Osteocyte (in vitro differentiated cells): ENCODE measurements around the gene MEF2C. TPM values are rescaled to one million over a fixed set of nuclear protein-coding genes. Genes with fewer than 3 reads are reported as not detected.
"Not testable (repeated sequence)": the region's sequence is repeated elsewhere in the genome, so short reads cannot be mapped to it uniquely, and the experiment has no call there.

ENCODE experiments used
- DNase-seq: peaks from one replicate; pipeline ENCODE4 v3.0.0; 2021; ENCODE audit warnings: mixed read lengths; ENCODE audit not compliant: unreplicated experiment; ENCODE audit errors: extremely low spot score
- H3K27ac Mint-ChIP-seq: one replicate; pipeline ENCODE4 v1.8.0; 2021; ENCODE audit warnings: mild to moderate bottlenecking, mixed read lengths; ENCODE audit not compliant: unreplicated experiment
- H3K27me3 Mint-ChIP-seq: one replicate; pipeline ENCODE4 v1.8.0; 2021; ENCODE audit warnings: mixed read lengths; ENCODE audit not compliant: unreplicated experiment
- H3K36me3 Mint-ChIP-seq: one replicate; pipeline ENCODE4 v1.8.0; 2021; ENCODE audit warnings: mixed read lengths; ENCODE audit not compliant: unreplicated experiment
- H3K4me1 Mint-ChIP-seq: one replicate; pipeline ENCODE4 v1.8.0; 2021; ENCODE audit warnings: mixed read lengths; ENCODE audit not compliant: unreplicated experiment
- H3K4me3 Mint-ChIP-seq: one replicate; pipeline ENCODE4 v1.8.0; 2021; ENCODE audit warnings: mild to moderate bottlenecking, moderate library complexity, mixed read lengths; ENCODE audit not compliant: unreplicated experiment
- H3K9me3 Mint-ChIP-seq: one replicate; pipeline ENCODE4 v1.8.0; 2021; ENCODE audit warnings: mixed read lengths; ENCODE audit not compliant: unreplicated experiment
- total RNA-seq: library from RNA; stranded (reverse); gene quantifications from 2 replicates; pipeline ENCODE4 v1.2.1, GENCODE V29; 2021
- TF ChIP-seq, protein P1 (sequence below): fragments of 200-600 bp; sonication (generic); IDR thresholded peaks from 2 replicates; pipeline ENCODE4 v1.5.0; 2021; ENCODE audit warnings: antibody characterized with exemption, mild to moderate bottlenecking, moderate library complexity

Gene MEF2C
- total RNA-seq, 1 donor from 2014 or later = 9.4 TPM

DNA sequence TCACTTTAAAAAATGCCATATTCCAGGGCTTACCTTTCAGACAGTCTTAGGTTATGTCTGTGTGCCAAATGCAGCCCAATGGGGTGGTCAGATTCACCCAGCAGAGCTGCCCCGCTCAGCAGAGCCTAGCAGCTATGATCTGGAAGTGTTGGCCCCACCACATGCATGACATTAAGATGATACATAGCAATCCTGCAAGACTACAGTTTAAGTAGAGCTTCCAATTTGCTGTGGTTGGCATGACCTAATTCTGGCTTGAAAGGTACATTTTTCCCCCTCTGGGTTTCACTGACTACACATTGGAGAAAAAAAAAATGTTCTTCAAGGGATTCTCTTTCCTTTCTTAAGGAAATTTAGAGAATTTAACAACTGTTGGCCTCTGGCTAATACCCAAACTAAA is 22.5 kb downstream of the MEF2C start:
- no peak overlapping the region for H3K27ac Mint-ChIP-seq
- TF ChIP-seq, protein P1, sequence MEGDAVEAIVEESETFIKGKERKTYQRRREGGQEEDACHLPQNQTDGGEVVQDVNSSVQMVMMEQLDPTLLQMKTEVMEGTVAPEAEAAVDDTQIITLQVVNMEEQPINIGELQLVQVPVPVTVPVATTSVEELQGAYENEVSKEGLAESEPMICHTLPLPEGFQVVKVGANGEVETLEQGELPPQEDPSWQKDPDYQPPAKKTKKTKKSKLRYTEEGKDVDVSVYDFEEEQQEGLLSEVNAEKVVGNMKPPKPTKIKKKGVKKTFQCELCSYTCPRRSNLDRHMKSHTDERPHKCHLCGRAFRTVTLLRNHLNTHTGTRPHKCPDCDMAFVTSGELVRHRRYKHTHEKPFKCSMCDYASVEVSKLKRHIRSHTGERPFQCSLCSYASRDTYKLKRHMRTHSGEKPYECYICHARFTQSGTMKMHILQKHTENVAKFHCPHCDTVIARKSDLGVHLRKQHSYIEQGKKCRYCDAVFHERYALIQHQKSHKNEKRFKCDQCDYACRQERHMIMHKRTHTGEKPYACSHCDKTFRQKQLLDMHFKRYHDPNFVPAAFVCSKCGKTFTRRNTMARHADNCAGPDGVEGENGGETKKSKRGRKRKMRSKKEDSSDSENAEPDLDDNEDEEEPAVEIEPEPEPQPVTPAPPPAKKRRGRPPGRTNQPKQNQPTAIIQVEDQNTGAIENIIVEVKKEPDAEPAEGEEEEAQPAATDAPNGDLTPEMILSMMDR = no peak
- no peaks in the 10 kb centered on the region for H3K27me3 Mint-ChIP-seq
- H3K4me3 Mint-ChIP-seq = no peak overlapping the region
- H3K4me1 Mint-ChIP-seq = no peaks in the 10 kb centered on the region
- DNase-seq = no peak
- H3K9me3 Mint-ChIP-seq = no peaks in the 10 kb centered on the region
- H3K36me3 Mint-ChIP-seq = peaks cover 3% of the 10 kb centered on the region

DNA sequence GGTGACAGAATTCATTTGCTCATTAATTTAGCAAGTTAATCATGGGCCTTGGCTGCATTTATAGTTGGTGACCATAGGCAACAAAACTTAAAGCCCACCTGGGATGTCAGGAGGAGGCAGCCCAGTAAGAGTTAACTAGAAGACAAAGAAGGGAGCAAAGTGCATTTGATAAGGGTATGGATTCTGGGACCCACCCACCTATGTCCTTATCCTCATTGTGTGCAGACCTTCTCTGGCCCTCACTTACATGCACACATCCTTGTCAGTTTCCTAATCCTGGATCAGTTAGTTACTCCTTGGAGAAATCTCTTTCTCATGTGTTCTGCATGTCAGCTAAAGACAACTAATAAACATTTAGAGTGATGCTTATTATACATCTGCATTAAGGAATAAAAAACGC is 24.6 kb downstream of the MEF2C start:
- H3K4me1 Mint-ChIP-seq = no peaks in the 10 kb centered on the region
- no peak overlapping the region for H3K27ac Mint-ChIP-seq
- TF ChIP-seq, protein P1 = no peak
- H3K4me3 Mint-ChIP-seq = no peak overlapping the region
- H3K9me3 Mint-ChIP-seq = no peaks in the 10 kb centered on the region
- DNase-seq = no peak
- H3K27me3 Mint-ChIP-seq = no peaks in the 10 kb centered on the region
- peaks cover 3% of the 10 kb centered on the region for H3K36me3 Mint-ChIP-seq

DNA sequence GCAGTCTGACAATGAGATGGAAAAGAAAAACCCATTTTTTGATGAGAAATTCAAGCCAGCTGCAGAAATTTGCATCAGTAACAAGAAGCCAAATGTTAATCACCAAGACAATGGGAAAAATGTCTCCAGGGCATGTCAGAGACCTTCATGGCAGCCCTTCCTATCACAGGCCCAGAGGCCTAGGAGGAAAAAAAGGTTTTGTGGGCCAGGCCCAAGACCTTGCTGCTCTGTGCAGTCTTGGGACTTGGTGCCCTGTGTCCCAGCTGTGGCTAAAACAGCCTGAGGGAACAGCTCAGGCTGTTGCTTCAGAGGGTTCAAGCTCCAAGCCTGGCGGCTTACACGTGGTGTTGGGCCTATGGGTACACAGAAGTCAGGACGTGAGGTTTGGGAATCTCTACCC is 26.6 kb downstream of the MEF2C start:
- not testable (repeated sequence) for H3K4me1 Mint-ChIP-seq, DNase-seq, H3K9me3 Mint-ChIP-seq, H3K4me3 Mint-ChIP-seq, H3K27ac Mint-ChIP-seq, H3K36me3 Mint-ChIP-seq, H3K27me3 Mint-ChIP-seq

DNA sequence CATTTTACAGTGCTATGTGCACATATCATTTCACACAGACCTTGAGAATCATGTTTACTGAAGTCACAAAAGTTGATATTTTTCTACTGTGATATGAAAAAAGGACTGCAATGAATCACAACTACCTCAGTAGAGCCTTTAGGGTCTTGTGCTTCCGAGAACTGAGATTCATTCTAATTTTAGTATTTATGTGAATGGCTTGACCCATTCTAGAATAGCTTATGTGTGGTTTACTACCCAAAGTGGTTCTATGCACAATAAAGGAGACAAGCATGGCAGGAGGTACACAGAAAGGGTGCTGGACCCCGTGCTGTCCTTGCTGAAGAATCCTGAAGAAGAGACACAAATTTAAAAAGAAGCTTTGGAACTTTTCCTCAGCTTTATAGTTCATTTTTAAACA is 28.2 kb downstream of the MEF2C start:
- TF ChIP-seq, protein P1 = no peak
- no peaks in the 10 kb centered on the region for H3K4me1 Mint-ChIP-seq
- H3K9me3 Mint-ChIP-seq = no peaks in the 10 kb centered on the region
- H3K27me3 Mint-ChIP-seq = no peaks in the 10 kb centered on the region
- no peak overlapping the region for H3K4me3 Mint-ChIP-seq
- H3K27ac Mint-ChIP-seq = no peak overlapping the region
- peaks cover 3% of the 10 kb centered on the region for H3K36me3 Mint-ChIP-seq
- DNase-seq = no peak

DNA sequence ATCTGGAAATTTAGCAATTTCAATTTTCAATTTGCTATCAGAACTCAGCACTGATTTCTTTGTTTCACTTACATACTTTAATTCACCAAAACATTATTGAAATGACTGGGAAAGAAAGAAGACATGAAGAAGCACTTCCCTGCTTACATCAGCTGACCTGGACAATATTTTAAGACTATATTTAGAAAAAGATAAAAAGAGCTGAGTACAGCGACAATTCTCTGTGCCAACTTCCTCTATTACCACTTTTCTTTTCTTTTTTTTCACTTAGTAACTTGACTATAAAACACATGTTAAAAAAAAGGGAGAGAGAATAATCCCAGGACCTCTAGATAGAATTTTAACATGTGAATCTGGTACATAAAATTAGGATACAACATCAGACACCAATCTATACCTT is 35.6 kb downstream of the MEF2C start:
- H3K4me3 Mint-ChIP-seq = no peak overlapping the region
- H3K27ac Mint-ChIP-seq = no peak overlapping the region
- no peaks in the 10 kb centered on the region for H3K36me3 Mint-ChIP-seq
- DNase-seq = no peak
- no peaks in the 10 kb centered on the region for H3K4me1 Mint-ChIP-seq
- no peaks in the 10 kb centered on the region for H3K27me3 Mint-ChIP-seq
- no peaks in the 10 kb centered on the region for H3K9me3 Mint-ChIP-seq
- TF ChIP-seq, protein P1 = no peak

DNA sequence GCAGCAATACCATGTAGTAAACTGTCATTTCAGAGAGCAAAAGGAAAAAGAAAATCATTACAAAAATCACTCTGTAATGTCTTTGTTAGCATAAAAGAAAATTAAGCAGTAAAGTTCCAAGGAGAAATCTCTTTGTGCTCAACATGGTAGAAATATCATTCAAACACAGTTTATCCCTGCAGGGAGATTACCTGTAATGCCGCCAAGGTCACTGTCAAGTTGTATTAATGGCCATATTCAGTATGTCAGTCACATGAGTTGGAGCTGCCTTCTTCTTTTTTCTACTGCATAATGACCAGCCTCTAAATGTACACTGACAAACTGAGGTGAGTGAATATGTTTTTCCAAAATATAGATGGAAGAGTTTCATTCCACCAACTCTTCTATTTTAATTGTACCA is 36.5 kb downstream of the MEF2C start:
- no peaks in the 10 kb centered on the region for H3K4me1 Mint-ChIP-seq
- TF ChIP-seq, protein P1 = no peak
- no peak overlapping the region for H3K4me3 Mint-ChIP-seq

More for the DNA sequence above, 36.5 kb downstream of the MEF2C start:
- DNase-seq = no peak
- Mint-ChIP-seq H3K9me3 (no peaks in the 10 kb centered on the region), H3K27ac (no peak overlapping the region), H3K36me3 (no peaks in the 10 kb centered on the region), H3K27me3 (no peaks in the 10 kb centered on the region)
